Smooth muscle cell (in vitro differentiated cells): ENCODE data around the gene HEMGN. TPM values are rescaled to one million over a fixed set of nuclear protein-coding genes. Genes with fewer than 3 reads are reported as not detected.

Experiments
- DNase-seq: peaks from one replicate; lab custom pipeline; 2025; ENCODE audit not compliant: unreplicated experiment; lab: John Stamatoyannopoulos, UW
- H2AFZ ChIP-seq: fragments of 200-600 bp; sonication (generic); 2 replicates; pipeline ENCODE4 v1.6.0; 2016; ENCODE audit warnings: antibody characterized with exemption, low read depth, mild to moderate bottlenecking
- H3F3A ChIP-seq: fragments of 200-600 bp; sonication (generic); 2 replicates; pipeline ENCODE4 v1.6.0; 2017; ENCODE audit warnings: antibody characterized with exemption, low read depth
- H3K27ac ChIP-seq: fragments of 200-600 bp; sonication (generic); 2 replicates; pipeline ENCODE4 v1.5.1; 2016; ENCODE audit warnings: low read depth, mild to moderate bottlenecking
- H3K27me3 ChIP-seq: fragments of 200-600 bp; sonication (generic); 2 replicates; pipeline ENCODE4 v1.6.1; 2016; ENCODE audit warnings: low read depth, mild to moderate bottlenecking
- H3K36me3 ChIP-seq: fragments of 200-600 bp; sonication (generic); 2 replicates; pipeline ENCODE4 v1.5.1; 2016; ENCODE audit warnings: low read depth
- H3K4me1 ChIP-seq: fragments of 200-600 bp; sonication (generic); 2 replicates; pipeline ENCODE4 v1.5.1; 2016; ENCODE audit warnings: low read depth
- H3K4me2 ChIP-seq: fragments of 200-600 bp; sonication (generic); 2 replicates; pipeline ENCODE4 v1.6.0; 2016; ENCODE audit warnings: mild to moderate bottlenecking
- H3K4me3 ChIP-seq: fragments of 200-600 bp; sonication (generic); 2 replicates; pipeline ENCODE4 v1.5.1; 2016; ENCODE audit warnings: mild to moderate bottlenecking
- H3K79me2 ChIP-seq: fragments of 200-600 bp; sonication (generic); 2 replicates; pipeline ENCODE4 v1.6.0; 2016; ENCODE audit warnings: low read depth, mild to moderate bottlenecking
- H3K9ac ChIP-seq: fragments of 200-600 bp; sonication (generic); 2 replicates; pipeline ENCODE4 v1.6.0; 2016; ENCODE audit warnings: low read depth
- H3K9me3 ChIP-seq: fragments of 200-600 bp; sonication (generic); replicated peaks from 2 replicates; pipeline ENCODE4 v1.5.1; 2016; ENCODE audit warnings: low read depth
- H4K20me1 ChIP-seq: fragments of 200-600 bp; sonication (generic); 2 replicates; pipeline ENCODE4 v1.6.0; 2016; ENCODE audit warnings: low read depth
- WGBS: methylation state at CpG from one replicate; pipeline ENCODE4 v1.1.7; 2016; ENCODE audit warnings: low lambda C conversion rate; 5-methylcytosine and 5-hydroxymethylcytosine counted together
- polyA plus RNA-seq: library from polyadenylated mRNA; unstranded; fragments of >200 nt; fragmentation: Nextera tagmentation; extraction: Ambion mirVana; gene quantifications from 2 replicates; pipeline ENCODE4 v1.2.1, GENCODE V29; 2016
- total RNA-seq: library from RNA; depleted of rRNA; stranded (reverse); fragments of >200 nt; gene quantifications from 2 replicates; pipeline ENCODE4 v1.2.3, GENCODE V29; 2014
- TF ChIP-seq, protein P1 (sequence below): fragments of 200-600 bp; sonication (generic); IDR thresholded peaks from 2 replicates; pipeline ENCODE4 v1.5.1; 2017; ENCODE audit warnings: borderline replicate concordance, mild to moderate bottlenecking, antibody characterized with exemption; ENCODE audit not compliant: insufficient read depth, poor library complexity, severe bottlenecking

HEMGN gene
- total and polyA plus RNA-seq, 2 experiments from 2014 or later = not detected

DNA sequence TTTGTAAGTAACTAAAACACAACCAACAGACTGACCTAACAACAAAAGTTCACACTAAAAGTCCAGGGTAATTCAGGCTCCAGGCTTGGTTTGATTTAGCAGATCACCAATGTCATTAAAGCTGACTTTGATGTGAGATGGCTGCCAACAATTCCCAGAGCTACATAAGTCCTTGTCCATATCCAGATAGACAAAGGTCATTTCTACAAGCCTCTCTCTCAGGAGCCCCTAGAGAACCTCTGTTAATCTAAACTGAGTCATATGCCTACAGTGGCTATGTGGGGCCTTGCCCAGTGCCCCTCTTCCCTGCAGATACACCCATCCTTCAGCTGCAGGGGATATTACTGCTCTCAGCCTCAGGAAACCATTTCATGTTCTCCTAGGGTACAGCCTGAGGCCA is 26.9 kb upstream of the HEMGN start:
- Histone ChIP-seq H3K27ac (no peak overlapping the region), H3K36me3 (no peaks in the 10 kb centered on the region), H3K79me2 (no peaks in the 10 kb centered on the region), H3K9me3 (no peaks in the 10 kb centered on the region), H3K9ac (no peak overlapping the region), H4K20me1 (no peaks in the 10 kb centered on the region), H3F3A (no peaks in the 10 kb centered on the region), H3K4me3 (no peak overlapping the region), H2AFZ (no peak overlapping the region), H3K4me1 (no peaks in the 10 kb centered on the region), H3K27me3 (peaks cover 27% of the 10 kb centered on the region), H3K4me2 (no peak overlapping the region)
- no peak for DNase-seq
- TF ChIP-seq, protein P1, sequence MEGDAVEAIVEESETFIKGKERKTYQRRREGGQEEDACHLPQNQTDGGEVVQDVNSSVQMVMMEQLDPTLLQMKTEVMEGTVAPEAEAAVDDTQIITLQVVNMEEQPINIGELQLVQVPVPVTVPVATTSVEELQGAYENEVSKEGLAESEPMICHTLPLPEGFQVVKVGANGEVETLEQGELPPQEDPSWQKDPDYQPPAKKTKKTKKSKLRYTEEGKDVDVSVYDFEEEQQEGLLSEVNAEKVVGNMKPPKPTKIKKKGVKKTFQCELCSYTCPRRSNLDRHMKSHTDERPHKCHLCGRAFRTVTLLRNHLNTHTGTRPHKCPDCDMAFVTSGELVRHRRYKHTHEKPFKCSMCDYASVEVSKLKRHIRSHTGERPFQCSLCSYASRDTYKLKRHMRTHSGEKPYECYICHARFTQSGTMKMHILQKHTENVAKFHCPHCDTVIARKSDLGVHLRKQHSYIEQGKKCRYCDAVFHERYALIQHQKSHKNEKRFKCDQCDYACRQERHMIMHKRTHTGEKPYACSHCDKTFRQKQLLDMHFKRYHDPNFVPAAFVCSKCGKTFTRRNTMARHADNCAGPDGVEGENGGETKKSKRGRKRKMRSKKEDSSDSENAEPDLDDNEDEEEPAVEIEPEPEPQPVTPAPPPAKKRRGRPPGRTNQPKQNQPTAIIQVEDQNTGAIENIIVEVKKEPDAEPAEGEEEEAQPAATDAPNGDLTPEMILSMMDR = no peak

DNA sequence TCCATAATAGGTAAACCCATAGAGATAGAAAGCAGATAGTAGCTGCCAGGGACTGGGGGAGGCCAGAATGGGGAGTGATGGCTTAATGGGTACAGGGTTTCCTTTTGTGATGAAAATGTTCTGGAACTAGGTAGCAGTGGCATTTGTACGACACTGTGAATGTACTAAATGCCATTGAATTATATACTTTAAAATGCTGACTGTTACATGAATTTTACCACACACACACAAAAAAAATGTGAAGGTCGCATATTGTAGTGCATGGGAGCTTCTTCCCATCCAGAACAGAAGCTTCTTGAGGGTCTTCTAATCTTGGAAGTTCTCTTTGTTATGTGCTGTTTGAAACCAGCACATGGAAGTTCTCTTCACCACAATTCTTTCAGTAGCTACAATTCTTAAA is 25.3 kb upstream of the HEMGN start:
- no peak overlapping the region for H3K9ac ChIP-seq
- 74% methylated on average over 2 of the region's 2 CpGs for WGBS
- H3K27me3 ChIP-seq = peaks cover 27% of the 10 kb centered on the region
- no peak overlapping the region for H3K4me2 ChIP-seq
- no peaks in the 10 kb centered on the region for H3K36me3 ChIP-seq
- H3F3A ChIP-seq = no peaks in the 10 kb centered on the region
- no peaks in the 10 kb centered on the region for H3K4me1 ChIP-seq
- TF ChIP-seq, protein P1 = no peak
- no peaks in the 10 kb centered on the region for H3K79me2 ChIP-seq
- H2AFZ ChIP-seq = no peak overlapping the region
- no peak overlapping the region for H3K4me3 ChIP-seq
- H4K20me1 ChIP-seq = no peaks in the 10 kb centered on the region
- no peak for DNase-seq
- H3K27ac ChIP-seq = no peak overlapping the region
- H3K9me3 ChIP-seq = no peaks in the 10 kb centered on the region

DNA sequence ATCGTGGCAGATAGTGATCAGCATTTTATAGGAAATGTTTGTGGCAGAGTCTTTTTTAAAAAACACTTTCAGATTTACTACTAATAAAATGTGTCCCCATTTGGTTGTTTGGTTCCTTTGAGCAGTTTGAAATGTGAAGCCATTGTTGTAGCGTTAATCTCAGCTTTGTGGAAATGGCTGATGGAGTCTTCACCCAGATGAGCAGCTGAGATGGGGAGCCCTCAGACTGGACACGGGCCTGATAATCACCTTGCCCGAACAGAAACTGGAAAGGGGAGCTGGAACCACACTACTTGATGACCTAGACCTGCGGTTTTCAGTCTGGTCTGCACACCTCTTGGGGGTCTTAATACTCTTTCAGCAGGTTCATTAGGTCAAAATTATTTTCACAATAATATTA is 24.6 kb upstream of the HEMGN start:
- H3K27ac ChIP-seq = no peak overlapping the region
- H3K79me2 ChIP-seq = no peaks in the 10 kb centered on the region
- H3K4me1 ChIP-seq = no peaks in the 10 kb centered on the region
- H3K36me3 ChIP-seq = no peaks in the 10 kb centered on the region
- peaks cover 27% of the 10 kb centered on the region for H3K27me3 ChIP-seq
- no peaks in the 10 kb centered on the region for H3K9me3 ChIP-seq
- no peak overlapping the region for H3K4me2 ChIP-seq
- 89% methylated on average over 5 of the region's 5 CpGs for WGBS
- no peaks in the 10 kb centered on the region for H4K20me1 ChIP-seq
- H3F3A ChIP-seq = no peaks in the 10 kb centered on the region
- H3K9ac ChIP-seq = no peak overlapping the region
- H3K4me3 ChIP-seq = no peak overlapping the region
- TF ChIP-seq, protein P1 = no peak
- no peak overlapping the region for H2AFZ ChIP-seq
- no peak for DNase-seq

DNA sequence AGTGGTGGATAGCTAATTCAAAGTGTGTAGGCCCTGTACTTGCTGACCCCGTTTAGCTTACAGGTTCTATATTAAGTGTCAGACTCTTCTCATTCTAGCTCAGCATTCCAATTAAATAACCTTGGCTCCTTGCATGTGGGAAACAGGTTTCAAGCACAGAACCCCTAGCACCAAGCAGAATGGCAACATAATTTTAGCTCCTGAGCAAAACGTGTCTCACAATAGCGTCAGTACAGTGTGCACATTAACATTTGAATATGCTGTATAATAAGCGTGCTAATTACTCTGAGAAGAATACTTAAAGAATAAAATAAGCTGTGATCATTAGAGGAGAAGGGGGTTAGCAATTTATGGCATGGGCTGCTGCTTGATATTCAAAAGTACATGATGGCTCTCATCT is 24.2 kb upstream of the HEMGN start:
- Histone ChIP-seq H3K9ac (no peak overlapping the region), H3K36me3 (no peaks in the 10 kb centered on the region)
- TF ChIP-seq, protein P1 = no peak

More for the DNA sequence above, 24.2 kb upstream of the HEMGN start:
- no peaks in the 10 kb centered on the region for H3K79me2 ChIP-seq
- no peak overlapping the region for H3K4me3 ChIP-seq
- WGBS = 82% methylated on average over 4 of the region's 4 CpGs
- no peak for DNase-seq
- H3K4me1 ChIP-seq = no peaks in the 10 kb centered on the region
- no peaks in the 10 kb centered on the region for H4K20me1 ChIP-seq
- H3K4me2 ChIP-seq = no peak overlapping the region
- no peak overlapping the region for H3K27ac ChIP-seq
- no peaks in the 10 kb centered on the region for H3K9me3 ChIP-seq
- H3F3A ChIP-seq = no peaks in the 10 kb centered on the region
- peaks cover 25% of the 10 kb centered on the region for H3K27me3 ChIP-seq
- no peak overlapping the region for H2AFZ ChIP-seq
